Loucy (cell line): Measurements from ENCODE around the gene PASK.

Experiments
- CTCF ChIP-seq: fragments of 200-600 bp; sonication (generic); conservative IDR thresholded peaks from 2 replicates; pipeline ENCODE4 v1.5.1; 2014; ENCODE audit warnings: mild to moderate bottlenecking, antibody characterized with exemption, low read length
- EZH2phosphoT487 ChIP-seq: fragments of 200-600 bp; IDR thresholded peaks from 2 replicates; pipeline ENCODE4 v1.6.1; 2018; ENCODE audit warnings: antibody characterized with exemption, mild to moderate bottlenecking, moderate library complexity, borderline replicate concordance

DNA sequence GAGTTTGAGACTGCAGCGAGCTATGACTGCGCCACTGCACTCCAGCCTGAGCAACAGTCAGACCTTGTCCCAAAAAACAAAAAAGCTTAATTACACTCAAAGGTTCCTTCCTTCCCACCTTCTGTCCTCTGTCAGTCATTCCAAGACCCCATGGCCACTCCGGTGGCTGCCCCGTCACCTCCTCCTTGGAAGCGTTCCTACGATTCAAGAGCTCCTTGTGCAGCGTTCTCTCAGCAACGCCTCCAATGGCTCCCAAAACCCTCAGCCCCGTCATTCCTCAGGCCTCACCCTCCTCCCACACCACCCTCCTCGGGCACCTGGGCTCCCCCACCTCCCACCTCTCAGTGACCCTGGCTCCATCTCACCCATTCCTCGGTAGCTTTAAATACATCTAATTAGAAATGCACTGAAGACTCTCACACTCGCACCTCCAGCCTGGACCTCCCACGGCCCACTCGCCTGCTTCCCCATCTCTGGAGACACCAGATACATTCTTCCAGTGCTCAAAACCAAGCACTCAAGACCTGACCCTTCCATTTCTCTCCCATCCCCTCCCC, 8.0 kb downstream of the PASK start:
- TF ChIP-seq CTCF (no peak), EZH2phosphoT487 (no peak)
